GM18951 (cell line): ENCODE measurements around the gene NFKBIL1.

ENCODE experiments used
- POLR2A ChIP-seq: IDR thresholded peaks from 4 replicates; pipeline ENCODE4 v1.6.1; 2011; ENCODE audit warnings: mild to moderate bottlenecking; ENCODE audit not compliant: insufficient read length, insufficient read depth; ENCODE audit errors: extremely low read depth
- in situ Hi-C: fragments of 300-500 bp; cut with MboI; formaldehyde crosslinking; loops from one replicate; pipeline ENCODE4 v1.12.0; 2022; ENCODE audit warnings: low sequenced_read_pairs, mixed read lengths, inconsistent platforms; ENCODE audit not compliant: unreplicated experiment

Gene NFKBIL1

DNA sequence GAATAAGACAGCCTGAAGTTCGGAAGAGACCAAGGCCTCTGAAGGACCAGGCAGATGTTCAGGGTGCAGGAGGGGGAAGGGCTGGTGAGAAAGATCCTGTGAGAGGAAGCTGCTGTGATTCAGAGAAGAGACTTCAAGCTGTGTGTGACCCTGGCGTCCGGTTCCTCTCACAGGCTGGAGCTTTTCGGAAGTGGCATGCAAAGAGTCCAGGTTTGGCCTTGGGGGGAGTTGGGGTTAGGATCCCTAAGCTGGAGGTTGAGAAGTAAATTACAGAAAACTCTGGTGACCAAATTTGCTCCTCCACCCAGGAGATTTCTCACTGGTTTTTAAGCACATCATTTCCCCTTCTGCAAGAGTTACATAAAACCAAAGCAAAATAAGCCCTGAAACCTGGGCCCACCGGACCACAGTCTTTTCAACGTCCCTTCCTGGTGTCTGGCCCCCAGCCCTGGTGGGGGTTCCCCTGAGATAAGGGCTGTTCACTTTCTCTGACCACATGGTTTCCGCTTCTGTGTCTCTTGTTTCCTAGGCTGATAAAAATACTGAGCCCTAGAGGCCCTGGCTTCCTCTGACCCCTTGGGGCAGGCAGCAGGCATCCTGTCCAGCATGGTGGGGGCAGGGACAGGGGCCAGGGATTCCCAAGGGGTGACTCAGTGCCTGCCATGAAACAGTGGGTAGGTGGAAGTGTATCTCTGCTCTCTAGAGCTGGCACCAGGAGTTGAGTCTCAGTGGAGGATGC is 12.7 kb downstream of the NFKBIL1 start:
- in situ Hi-C loops: no loop called here
- peak; percentile 50 for TF ChIP-seq POLR2A

- no peak for TF ChIP-seq POLR2A
- in situ Hi-C loops: no loop called here
Observed at GRCh38 chr6:31560697-31561058, 13.3 kb downstream of the NFKBIL1 start.

DNA sequence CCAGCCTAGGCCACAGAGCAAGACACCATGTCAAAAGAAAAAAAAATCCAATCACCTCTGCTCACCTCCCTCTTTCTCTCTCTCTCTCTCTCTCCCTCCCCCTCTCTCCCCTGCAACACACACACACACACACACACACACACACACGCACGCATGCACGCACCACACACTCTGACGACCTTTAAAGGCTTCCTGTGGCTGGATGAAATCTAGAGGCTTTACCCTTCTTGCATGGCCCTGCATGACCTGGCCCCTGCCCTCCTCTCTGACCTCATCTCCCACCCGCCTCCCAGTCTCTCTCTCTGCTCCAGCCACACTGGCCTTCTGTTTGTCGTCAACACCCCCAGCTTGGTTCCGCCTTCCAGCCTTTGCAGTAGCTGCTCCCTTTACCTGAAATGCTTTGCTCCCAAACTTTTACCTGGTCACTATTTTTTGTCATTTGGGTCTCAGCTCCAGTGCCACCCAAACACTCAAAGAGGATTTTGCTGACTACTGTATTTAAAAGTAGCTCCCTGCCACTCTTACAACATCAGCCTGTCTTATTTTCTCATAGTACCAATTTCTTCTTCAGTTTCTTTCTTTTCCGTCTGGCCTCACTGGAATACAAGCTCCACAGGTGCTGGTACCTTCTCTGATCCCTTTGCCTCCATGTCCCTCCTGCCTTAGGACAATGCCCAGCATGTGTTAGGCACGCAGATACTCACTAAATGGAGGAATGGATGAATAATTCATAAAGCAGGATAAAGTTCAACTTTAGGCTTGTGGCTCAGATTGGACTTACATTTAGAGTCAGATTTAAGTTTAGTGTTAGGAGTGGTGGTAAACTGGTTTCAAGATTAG is 20.3 kb downstream of the NFKBIL1 start:
- in situ Hi-C loops: no loop called here
- no peak for TF ChIP-seq POLR2A

- in situ Hi-C loops: no loop called here
- peak; percentile 38 for TF ChIP-seq POLR2A
Observed at GRCh38 chr6:31568537-31568961, 21.1 kb downstream of the NFKBIL1 start.

GRCh38 chr6:31569861-31570536 is 22.6 kb downstream of the NFKBIL1 start:
- in situ Hi-C loops: no loop called here
- no peak for TF ChIP-seq POLR2A

DNA sequence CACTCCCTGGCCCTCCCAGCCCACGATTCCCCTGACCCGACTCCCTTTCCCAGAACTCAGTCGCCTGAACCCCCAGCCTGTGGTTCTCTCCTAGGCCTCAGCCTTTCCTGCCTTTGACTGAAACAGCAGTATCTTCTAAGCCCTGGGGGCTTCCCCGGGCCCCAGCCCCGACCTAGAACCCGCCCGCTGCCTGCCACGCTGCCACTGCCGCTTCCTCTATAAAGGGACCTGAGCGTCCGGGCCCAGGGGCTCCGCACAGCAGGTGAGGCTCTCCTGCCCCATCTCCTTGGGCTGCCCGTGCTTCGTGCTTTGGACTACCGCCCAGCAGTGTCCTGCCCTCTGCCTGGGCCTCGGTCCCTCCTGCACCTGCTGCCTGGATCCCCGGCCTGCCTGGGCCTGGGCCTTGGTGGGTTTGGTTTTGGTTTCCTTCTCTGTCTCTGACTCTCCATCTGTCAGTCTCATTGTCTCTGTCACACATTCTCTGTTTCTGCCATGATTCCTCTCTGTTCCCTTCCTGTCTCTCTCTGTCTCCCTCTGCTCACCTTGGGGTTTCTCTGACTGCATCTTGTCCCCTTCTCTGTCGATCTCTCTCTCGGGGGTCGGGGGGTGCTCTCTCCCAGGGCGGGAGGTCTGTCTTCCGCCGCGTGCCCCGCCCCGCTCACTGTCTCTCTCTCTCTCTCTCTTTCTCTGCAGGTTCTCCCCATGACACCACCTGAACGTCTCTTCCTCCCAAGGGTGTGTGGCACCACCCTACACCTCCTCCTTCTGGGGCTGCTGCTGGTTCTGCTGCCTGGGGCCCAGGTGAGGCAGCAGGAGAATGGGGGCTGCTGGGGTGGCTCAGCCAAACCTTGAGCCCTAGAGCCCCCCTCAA is 24.9 kb downstream of the NFKBIL1 start, which contains the start of gene LTA:
Gene LTA (plus strand): TSS at position 249 of the 871 bp plus-strand sequence. CDS start 454 bp downstream, at position 703.
- in situ Hi-C loops: no loop called here
- TF ChIP-seq POLR2A: peak; percentile 85

DNA sequence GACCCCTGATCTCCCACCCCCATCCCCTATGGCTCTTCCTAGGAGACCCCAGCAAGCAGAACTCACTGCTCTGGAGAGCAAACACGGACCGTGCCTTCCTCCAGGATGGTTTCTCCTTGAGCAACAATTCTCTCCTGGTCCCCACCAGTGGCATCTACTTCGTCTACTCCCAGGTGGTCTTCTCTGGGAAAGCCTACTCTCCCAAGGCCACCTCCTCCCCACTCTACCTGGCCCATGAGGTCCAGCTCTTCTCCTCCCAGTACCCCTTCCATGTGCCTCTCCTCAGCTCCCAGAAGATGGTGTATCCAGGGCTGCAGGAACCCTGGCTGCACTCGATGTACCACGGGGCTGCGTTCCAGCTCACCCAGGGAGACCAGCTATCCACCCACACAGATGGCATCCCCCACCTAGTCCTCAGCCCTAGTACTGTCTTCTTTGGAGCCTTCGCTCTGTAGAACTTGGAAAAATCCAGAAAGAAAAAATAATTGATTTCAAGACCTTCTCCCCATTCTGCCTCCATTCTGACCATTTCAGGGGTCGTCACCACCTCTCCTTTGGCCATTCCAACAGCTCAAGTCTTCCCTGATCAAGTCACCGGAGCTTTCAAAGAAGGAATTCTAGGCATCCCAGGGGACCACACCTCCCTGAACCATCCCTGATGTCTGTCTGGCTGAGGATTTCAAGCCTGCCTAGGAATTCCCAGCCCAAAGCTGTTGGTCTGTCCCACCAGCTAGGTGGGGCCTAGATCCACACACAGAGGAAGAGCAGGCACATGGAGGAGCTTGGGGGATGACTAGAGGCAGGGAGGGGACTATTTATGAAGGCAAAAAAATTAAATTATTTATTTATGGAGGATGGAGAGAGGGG is 26.1 kb downstream of the NFKBIL1 start:
- in situ Hi-C loops: no loop called here
- peak; percentile 20 for TF ChIP-seq POLR2A

DNA sequence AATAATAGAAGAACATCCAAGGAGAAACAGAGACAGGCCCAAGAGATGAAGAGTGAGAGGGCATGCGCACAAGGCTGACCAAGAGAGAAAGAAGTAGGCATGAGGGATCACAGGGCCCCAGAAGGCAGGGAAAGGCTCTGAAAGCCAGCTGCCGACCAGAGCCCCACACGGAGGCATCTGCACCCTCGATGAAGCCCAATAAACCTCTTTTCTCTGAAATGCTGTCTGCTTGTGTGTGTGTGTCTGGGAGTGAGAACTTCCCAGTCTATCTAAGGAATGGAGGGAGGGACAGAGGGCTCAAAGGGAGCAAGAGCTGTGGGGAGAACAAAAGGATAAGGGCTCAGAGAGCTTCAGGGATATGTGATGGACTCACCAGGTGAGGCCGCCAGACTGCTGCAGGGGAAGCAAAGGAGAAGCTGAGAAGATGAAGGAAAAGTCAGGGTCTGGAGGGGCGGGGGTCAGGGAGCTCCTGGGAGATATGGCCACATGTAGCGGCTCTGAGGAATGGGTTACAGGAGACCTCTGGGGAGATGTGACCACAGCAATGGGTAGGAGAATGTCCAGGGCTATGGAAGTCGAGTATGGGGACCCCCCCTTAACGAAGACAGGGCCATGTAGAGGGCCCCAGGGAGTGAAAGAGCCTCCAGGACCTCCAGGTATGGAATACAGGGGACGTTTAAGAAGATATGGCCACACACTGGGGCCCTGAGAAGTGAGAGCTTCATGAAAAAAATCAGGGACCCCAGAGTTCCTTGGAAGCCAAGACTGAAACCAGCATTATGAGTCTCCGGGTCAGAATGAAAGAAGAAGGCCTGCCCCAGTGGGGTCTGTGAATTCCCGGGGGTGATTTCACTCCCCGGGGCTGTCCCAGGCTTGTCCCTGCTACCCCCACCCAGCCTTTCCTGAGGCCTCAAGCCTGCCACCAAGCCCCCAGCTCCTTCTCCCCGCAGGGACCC is 27.0 kb downstream of the NFKBIL1 start:
- TF ChIP-seq POLR2A: peak; percentile 9
- in situ Hi-C loops: no loop called here

DNA sequence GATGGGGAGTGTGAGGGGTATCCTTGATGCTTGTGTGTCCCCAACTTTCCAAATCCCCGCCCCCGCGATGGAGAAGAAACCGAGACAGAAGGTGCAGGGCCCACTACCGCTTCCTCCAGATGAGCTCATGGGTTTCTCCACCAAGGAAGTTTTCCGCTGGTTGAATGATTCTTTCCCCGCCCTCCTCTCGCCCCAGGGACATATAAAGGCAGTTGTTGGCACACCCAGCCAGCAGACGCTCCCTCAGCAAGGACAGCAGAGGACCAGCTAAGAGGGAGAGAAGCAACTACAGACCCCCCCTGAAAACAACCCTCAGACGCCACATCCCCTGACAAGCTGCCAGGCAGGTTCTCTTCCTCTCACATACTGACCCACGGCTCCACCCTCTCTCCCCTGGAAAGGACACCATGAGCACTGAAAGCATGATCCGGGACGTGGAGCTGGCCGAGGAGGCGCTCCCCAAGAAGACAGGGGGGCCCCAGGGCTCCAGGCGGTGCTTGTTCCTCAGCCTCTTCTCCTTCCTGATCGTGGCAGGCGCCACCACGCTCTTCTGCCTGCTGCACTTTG is 28.0 kb downstream of the NFKBIL1 start, which contains the start of gene TNF:
Gene TNF (plus strand): TSS at position 231 of the 567 bp plus-strand sequence. CDS start 177 bp downstream, at position 408.
- in situ Hi-C loops: no loop called here
- TF ChIP-seq POLR2A: peak; percentile 100

DNA sequence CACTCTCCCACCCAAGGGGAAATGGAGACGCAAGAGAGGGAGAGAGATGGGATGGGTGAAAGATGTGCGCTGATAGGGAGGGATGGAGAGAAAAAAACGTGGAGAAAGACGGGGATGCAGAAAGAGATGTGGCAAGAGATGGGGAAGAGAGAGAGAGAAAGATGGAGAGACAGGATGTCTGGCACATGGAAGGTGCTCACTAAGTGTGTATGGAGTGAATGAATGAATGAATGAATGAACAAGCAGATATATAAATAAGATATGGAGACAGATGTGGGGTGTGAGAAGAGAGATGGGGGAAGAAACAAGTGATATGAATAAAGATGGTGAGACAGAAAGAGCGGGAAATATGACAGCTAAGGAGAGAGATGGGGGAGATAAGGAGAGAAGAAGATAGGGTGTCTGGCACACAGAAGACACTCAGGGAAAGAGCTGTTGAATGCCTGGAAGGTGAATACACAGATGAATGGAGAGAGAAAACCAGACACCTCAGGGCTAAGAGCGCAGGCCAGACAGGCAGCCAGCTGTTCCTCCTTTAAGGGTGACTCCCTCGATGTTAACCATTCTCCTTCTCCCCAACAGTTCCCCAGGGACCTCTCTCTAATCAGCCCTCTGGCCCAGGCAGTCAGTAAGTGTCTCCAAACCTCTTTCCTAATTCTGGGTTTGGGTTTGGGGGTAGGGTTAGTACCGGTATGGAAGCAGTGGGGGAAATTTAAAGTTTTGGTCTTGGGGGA is 28.7 kb downstream of the NFKBIL1 start:
- in situ Hi-C loops: no loop called here
- TF ChIP-seq POLR2A: no peak
